T-cell (primary cell): ENCODE results near the gene PIERCE2. TPM values are rescaled to one million over a fixed set of nuclear protein-coding genes. Genes with fewer than 3 reads are reported as not detected.
"Not testable (repeated sequence)": the region's sequence is repeated elsewhere in the genome, so short reads cannot be mapped to it uniquely, and the experiment has no call there.

Experiments used
- ATAC-seq, 4 experiments: fragments of 200-7000 bp in 3 of 4; fragments of 150-1000 bp in 1 of 4; cut with Tn5 transposase; replicated peaks in 1 of 4; 1 replicate in 3 of 4; 2 replicates in 1 of 4; pipeline ENCODE4 v1.10.0; 2021; ENCODE audit warnings: moderate library complexity in 3 of 4, mild to moderate bottlenecking in 2 of 4, moderate number of reproducible peaks in 1 of 4
- CTCF ChIA-PET, 2 donors: fragments of 300-600 bp; sonication (Branson Sonifier 250); formaldehyde crosslinking; loops; one replicate each; lab custom pipeline; 2022; ENCODE audit warnings: antibody characterized with exemption in 2 of 2; lab: Charles Lee
- POLR2A ChIA-PET, 2 donors: fragments of 300-600 bp; sonication (Branson Sonifier 250); formaldehyde crosslinking; loops; one replicate each; lab custom pipeline; 2022; ENCODE audit warnings: antibody characterized with exemption in 2 of 2; lab: Charles Lee
- DNase-seq, 35 experiments: peaks; one replicate each; pipeline versions ENCODE4 v3.0.0 to v3.0.0-alpha.2; 2013 to 2023
- H3K27ac ChIP-seq: one replicate; pipeline ENCODE4 v1.5.1; 2013; ENCODE audit warnings: low read length
- H3K27me3 ChIP-seq, 2 experiments: replicated peaks in 1 of 2; 1 replicate in 1 of 2; 2 replicates in 1 of 2; pipeline versions ENCODE4 v1.6.1 to v1.7.0; 2013; ENCODE audit warnings: low read length in 1 of 2, mixed read lengths in 1 of 2; ENCODE audit not compliant: control insufficient read depth in 2 of 2, insufficient read depth in 2 of 2; ENCODE audit errors: extremely low read depth in 1 of 2
- H3K36me3 ChIP-seq, 2 donors: 1 replicate in 1 of 2; 2 replicates in 1 of 2; pipeline versions ENCODE4 v1.6.1 to v1.7.0; 2013; ENCODE audit warnings: low read length in 1 of 2; ENCODE audit not compliant: control insufficient read depth in 2 of 2, insufficient read depth in 1 of 2; ENCODE audit errors: extremely low read depth in 1 of 2
- H3K4me1 ChIP-seq, 2 experiments: 1 replicate in 1 of 2; 2 replicates in 1 of 2; pipeline versions ENCODE4 v1.6.1 to v1.7.0; 2013; ENCODE audit warnings: low read length in 2 of 2, mixed read lengths in 1 of 2; ENCODE audit not compliant: insufficient read depth in 2 of 2, control insufficient read depth in 1 of 2; ENCODE audit errors: extremely low read depth in 1 of 2
- H3K4me3 ChIP-seq, 2 donors: 1 replicate in 1 of 2; 2 replicates in 1 of 2; pipeline versions ENCODE4 v1.5.1 to v1.7.0; 2013; ENCODE audit warnings: mild to moderate bottlenecking in 2 of 2, low read length in 1 of 2, moderate library complexity in 1 of 2; ENCODE audit not compliant: control insufficient read depth in 1 of 2; ENCODE audit errors: extremely low read depth in 1 of 2
- H3K9me3 ChIP-seq: 2 replicates; pipeline ENCODE4 v1.7.0; 2013
- H3K27ac Mint-ChIP-seq, 2 donors: one replicate each; pipeline ENCODE4 v1.8.0; 2020 to 2021; ENCODE audit warnings: mild to moderate bottlenecking in 2 of 2, mixed read lengths in 2 of 2
- H3K27me3 Mint-ChIP-seq, 2 donors: one replicate each; pipeline ENCODE4 v1.8.0; 2021 to 2022; ENCODE audit warnings: mixed read lengths in 2 of 2
- H3K36me3 Mint-ChIP-seq: one replicate; pipeline ENCODE4 v1.8.0; 2021; ENCODE audit warnings: mixed read lengths
- H3K4me1 Mint-ChIP-seq, 3 donors: one replicate each; pipeline ENCODE4 v1.8.0; 2020 to 2022; ENCODE audit warnings: mixed read lengths in 3 of 3, mild to moderate bottlenecking in 1 of 3
- H3K4me3 Mint-ChIP-seq, 3 donors: one replicate each; pipeline ENCODE4 v1.8.0; 2020 to 2022; ENCODE audit warnings: mild to moderate bottlenecking in 3 of 3, mixed read lengths in 3 of 3, moderate library complexity in 3 of 3
- H3K9me3 Mint-ChIP-seq, 3 donors: one replicate each; pipeline ENCODE4 v1.8.0; 2020 to 2022; ENCODE audit warnings: mixed read lengths in 3 of 3
- WGBS: methylation state at CpG from one replicate; pipeline ENCODE4 v1.1.5; 2013; ENCODE audit warnings: missing lambda C conversion rate; ENCODE audit not compliant: insufficient coverage; 5-methylcytosine and 5-hydroxymethylcytosine counted together
- total RNA-seq, 35 experiments: library from RNA in 6 of 35; stranded (reverse) in 6 of 35; fragments of 120-200 nt in 1 of 35; gene quantifications; one replicate each; pipeline versions ENCODE4 v1.2.1 to v1.2.4 and lab custom pipeline; 2013 to 2026

The PIERCE2 gene
- total RNA-seq, 5 donors from 2014 or later (not counting 1 experiment from before 2014, with no cell fraction given): not detected

DNA sequence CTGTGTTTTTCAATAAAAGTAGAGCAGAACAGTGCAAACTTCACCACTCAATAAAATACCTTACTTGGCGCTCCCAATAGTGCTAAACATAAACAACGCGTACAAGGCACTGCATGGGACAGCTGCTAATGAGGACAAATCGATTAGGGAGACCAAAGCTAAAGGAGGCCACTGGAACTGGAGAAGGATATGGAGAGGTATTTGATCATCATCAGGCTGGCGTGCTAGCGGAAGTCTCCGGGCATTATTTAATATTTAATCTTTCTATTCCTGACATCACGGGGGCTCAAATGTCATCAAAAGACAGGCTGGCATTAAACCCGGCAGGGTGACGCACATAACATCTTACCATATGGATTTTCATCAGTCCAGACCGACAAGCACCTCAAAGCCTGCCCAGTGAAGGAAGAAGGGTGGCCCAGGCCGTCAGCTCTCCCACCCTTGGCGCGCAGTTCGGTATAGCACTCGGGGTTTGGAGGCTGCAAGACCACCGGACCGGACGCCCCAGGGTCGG is 740 bp upstream of the PIERCE2 start:
- Histone ChIP-seq H3K4me3 (peak overlapping the region; percentile 79 to 88), H3K36me3 (no peaks in the 10 kb centered on the region), H3K4me1 (peaks cover 5 to 30% of the 10 kb centered on the region in 2 experiments), H3K27ac (peak overlapping the region; percentile 79), H3K9me3 (no peaks in the 10 kb centered on the region), H3K27me3 (no peaks in the 10 kb centered on the region)
- CTCF ChIA-PET: interaction anchor here (0.6 to 2.6 kb wide), 5 partner anchors 26 to 191 kb away, joined by 4 to 15 read pairs (median 7); partner anchors contain the start of genes PIGB (in 1 of the 2) and PIGBOS1 (in 1 of the 2)
- no peaks in the 10 kb centered on the region for H3K27me3 Mint-ChIP-seq
- no peak for DNase-seq
- WGBS: under 1% methylated on average over 10 of the region's 20 CpGs
- H3K4me1 Mint-ChIP-seq: peaks cover 39 to 45% (median 44%) of the 10 kb centered on the region in 3 donors
- peak overlapping the region; percentile 84 to 96 (median 91) for H3K4me3 Mint-ChIP-seq
- ATAC-seq: no peak
- no peaks in the 10 kb centered on the region for H3K36me3 Mint-ChIP-seq
- H3K9me3 Mint-ChIP-seq: no peaks in the 10 kb centered on the region
- peak overlapping the region; percentile 84 to 89 for H3K27ac Mint-ChIP-seq
- POLR2A ChIA-PET: interaction anchor here (0.6 to 2.0 kb wide), 4 partner anchors 68 to 633 kb away, joined by 6 to 11 read pairs (median 10); partner anchors contain the start of gene RSL24D1 (in 1 of the 2)

DNA sequence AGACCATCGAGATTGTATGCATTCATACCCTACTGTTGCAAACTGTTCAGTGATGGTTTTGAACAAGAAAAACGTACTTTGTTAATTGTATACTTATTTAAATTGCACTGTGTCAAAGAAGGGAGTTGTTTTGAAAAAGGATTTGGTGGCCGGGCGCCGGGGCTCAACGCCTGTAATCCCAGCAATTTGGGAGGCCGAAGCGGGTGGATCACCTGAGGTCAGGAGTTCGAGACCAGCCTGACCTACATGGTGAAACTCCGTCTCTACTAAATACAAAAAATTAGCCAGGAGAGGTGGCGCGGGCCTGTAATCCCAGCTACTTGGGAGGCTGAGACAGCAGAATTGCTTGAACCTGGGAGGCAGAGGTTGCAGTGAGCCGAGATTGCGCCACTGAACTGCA is 681 bp downstream of the PIERCE2 start:
- not testable (repeated sequence) for DNase-seq, H3K9me3 Mint-ChIP-seq, H3K36me3 ChIP-seq, H3K27me3 ChIP-seq, H3K36me3 Mint-ChIP-seq, H3K9me3 ChIP-seq, H3K27me3 Mint-ChIP-seq, ATAC-seq
- Histone ChIP-seq H3K4me3 (peak overlapping the region in 1 of 2 donors; percentile 79), H3K4me1 (peaks cover under 1 to 30% of the 10 kb centered on the region in 2 experiments), H3K27ac (peak overlapping the region; percentile 61)
- ChIA-PET POLR2A (interaction anchor here (1.0 to 2.0 kb wide), 3 partner anchors 90 to 212 kb away, joined by 4 to 9 read pairs (median 7); partner anchors contain the start of genes RSL24D1 (in 2 of the 2), PIGB (in 1 of the 2) and PIGBOS1 (in 1 of the 2)), CTCF (interaction anchor here (0.7 to 2.6 kb wide), 14 partner anchors 13 to 193 kb away, joined by 3 to 15 read pairs (median 4); partner anchors contain the start of genes PIGB (in 2 of the 2) and PIGBOS1 (in 2 of the 2))
- 94% methylated on average over 10 of the region's 14 CpGs for WGBS
- H3K27ac Mint-ChIP-seq: peak overlapping the region in 1 of 2 donors; percentile 19
- peak overlapping the region; percentile 84 to 96 (median 91) for H3K4me3 Mint-ChIP-seq
- peaks cover 25 to 31% (median 30%) of the 10 kb centered on the region in 3 donors for H3K4me1 Mint-ChIP-seq

DNA sequence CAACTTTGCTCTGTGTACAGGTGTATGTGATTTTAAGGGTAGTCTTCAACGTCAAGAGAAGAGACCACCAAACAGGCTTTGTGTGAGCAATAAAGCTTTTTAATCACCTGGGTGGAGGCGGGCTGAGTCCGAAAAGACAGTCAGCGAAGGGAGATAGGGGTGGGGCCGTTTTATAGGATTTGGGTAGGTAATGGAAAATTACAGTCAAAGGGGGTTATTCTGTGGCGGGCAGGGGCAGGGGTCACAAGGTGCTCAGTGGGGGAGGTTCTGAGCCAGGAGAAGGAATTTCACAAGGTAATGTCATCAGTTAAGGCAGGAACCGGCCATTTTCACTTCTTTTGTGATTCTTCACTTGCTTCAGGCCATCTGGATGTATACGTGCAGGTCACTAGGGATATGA is 9.4 kb downstream of the PIERCE2 start:
- H3K27me3 ChIP-seq, H3K27ac Mint-ChIP-seq, H3K9me3 Mint-ChIP-seq, H3K4me3 ChIP-seq, ATAC-seq, H3K36me3 ChIP-seq, CTCF ChIA-PET, H3K4me3 Mint-ChIP-seq, H3K36me3 Mint-ChIP-seq, H3K4me1 ChIP-seq, H3K4me1 Mint-ChIP-seq, DNase-seq, H3K27ac ChIP-seq, H3K27me3 Mint-ChIP-seq, POLR2A ChIA-PET, H3K9me3 ChIP-seq: not testable (repeated sequence)
- 74% methylated on average over 5 of the region's 8 CpGs for WGBS

DNA sequence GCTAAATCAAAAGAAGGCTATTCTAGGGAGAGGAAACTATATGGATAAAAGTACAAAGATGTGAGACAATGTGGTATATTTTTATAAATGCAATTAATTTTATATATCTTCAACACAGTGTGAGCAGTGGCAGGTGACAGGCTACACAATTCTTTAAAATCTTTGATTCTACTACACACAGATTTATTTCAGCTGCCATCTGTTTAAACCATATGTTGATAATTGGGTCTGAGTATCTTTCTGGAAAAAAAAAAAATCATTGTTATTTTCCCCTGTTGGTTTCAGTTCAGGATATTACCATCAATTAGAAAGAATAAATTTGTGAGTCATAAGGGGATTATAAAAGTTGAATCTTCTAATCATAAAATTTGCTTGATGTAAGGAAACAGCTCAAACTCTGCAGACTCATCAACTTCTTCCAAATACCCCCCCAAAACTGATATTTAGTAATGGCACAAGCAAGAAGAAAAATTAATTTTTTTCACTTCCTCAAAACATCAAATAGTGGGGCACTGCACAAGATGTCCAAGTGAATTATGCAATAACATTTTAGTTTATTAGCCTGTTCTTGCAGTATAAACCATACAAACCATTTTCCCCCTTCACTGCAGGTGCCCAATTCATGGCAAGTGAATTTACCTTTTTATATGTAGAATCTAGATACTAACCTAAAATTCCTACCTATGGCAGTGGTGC is 12.0 kb downstream of the PIERCE2 start:
- Histone ChIP-seq H3K9me3 (no peaks in the 10 kb centered on the region), H3K4me3 (no peak overlapping the region), H3K4me1 (no peaks in the 10 kb centered on the region), H3K27me3 (no peaks in the 10 kb centered on the region), H3K27ac (no peak overlapping the region), H3K36me3 (no peaks in the 10 kb centered on the region)
- Mint-ChIP-seq H3K4me1 (no peaks in the 10 kb centered on the region), H3K27me3 (no peaks in the 10 kb centered on the region), H3K36me3 (no peaks in the 10 kb centered on the region), H3K4me3 (no peak overlapping the region), H3K27ac (no peak overlapping the region), H3K9me3 (no peaks in the 10 kb centered on the region)
- DNase-seq (no peak), ATAC-seq (no peak)
- ChIA-PET CTCF (no interaction called here), POLR2A (interaction anchor here in 1 of 2 donors (0.6 kb wide), 1 partner anchor 37 kb away, joined by 3 read pairs; no protein-coding TSS in a partner anchor)

DNA sequence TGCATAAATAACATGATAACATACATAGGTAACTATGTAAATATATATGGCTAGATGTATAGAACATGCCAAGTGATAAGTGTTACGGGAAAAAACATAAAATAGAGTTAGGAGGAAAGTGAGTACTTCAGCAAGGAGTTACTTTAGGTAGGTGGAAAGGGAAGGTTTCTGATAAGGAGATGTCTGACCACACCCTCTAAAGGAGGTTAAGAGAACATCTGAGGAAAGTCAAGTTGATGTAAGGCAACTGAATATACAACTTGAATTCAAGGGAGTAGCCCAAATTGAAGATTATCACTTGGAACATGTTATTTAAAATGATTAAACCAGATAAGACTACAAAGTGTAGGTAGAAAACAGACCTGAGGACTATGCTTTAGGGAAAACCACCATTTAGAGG is 13.8 kb downstream of the PIERCE2 start:
- H3K4me3 ChIP-seq: no peak overlapping the region
- no peaks in the 10 kb centered on the region for H3K4me1 Mint-ChIP-seq
- DNase-seq (no peak), ATAC-seq (no peak)
- H3K27ac Mint-ChIP-seq: no peak overlapping the region
- no peaks in the 10 kb centered on the region for H3K36me3 ChIP-seq
- no peaks in the 10 kb centered on the region for H3K4me1 ChIP-seq
- no peaks in the 10 kb centered on the region for H3K27me3 Mint-ChIP-seq
- no CpG with 5 or more reads among the region's 1 CpG for WGBS
- H3K36me3 Mint-ChIP-seq: no peaks in the 10 kb centered on the region
- POLR2A ChIA-PET: no interaction called here
- H3K27ac ChIP-seq: no peak overlapping the region
- H3K27me3 ChIP-seq: no peaks in the 10 kb centered on the region
- CTCF ChIA-PET: no interaction called here
- no peak overlapping the region for H3K4me3 Mint-ChIP-seq
- H3K9me3 Mint-ChIP-seq: no peaks in the 10 kb centered on the region
- H3K9me3 ChIP-seq: no peaks in the 10 kb centered on the region

DNA sequence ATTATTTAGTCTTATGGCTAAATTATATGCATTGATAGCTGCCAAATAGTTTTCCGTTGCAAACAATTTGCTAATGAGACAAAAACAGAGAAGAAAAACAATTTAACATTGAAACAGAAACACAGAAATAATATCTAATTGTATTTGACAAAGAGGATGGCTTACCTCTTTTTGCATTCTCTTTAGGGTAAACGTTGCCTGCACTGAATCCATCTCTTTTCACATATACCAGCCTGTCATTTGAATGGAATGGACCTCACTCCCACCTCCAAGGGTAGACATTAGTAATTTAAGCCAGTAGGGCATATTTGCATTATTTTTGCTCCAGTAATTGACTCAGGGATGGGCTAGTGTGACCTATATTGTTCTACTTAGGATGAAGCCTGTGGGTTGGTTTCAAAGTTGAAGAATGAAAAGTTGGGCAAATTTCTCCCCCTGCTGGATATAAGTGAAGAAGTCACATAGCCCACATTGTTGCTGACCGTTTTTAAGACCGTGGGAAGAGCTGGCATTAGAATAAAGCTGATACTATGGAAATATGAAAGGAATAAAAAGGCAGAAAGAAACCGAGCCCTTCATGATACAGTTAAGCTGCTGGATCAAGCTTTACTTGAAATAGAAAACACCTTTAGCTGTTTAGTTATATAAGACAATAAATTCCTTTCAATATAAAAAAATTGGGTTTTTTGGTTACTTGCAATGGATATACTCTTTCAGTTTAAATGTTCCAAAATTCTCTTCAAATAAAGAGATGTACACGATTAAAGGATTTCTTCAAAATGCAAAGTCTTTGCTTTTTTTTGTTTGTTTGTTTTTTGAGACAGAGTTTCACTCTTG is 26.9 kb downstream of the PIERCE2 start:
- ATAC-seq: peak; percentile 43 to 67 (median 58)
- no peaks in the 10 kb centered on the region for H3K27me3 Mint-ChIP-seq
- WGBS: no CpG with 5 or more reads among the region's 6 CpGs
- H3K9me3 ChIP-seq: no peaks in the 10 kb centered on the region
- no peaks in the 10 kb centered on the region for H3K36me3 Mint-ChIP-seq
- H3K4me1 ChIP-seq: no peaks in the 10 kb centered on the region
- no peak overlapping the region for H3K27ac Mint-ChIP-seq
- no peak overlapping the region for H3K4me3 ChIP-seq
- ChIA-PET POLR2A (no interaction called here), CTCF (interaction anchor here (0.6 to 2.5 kb wide), 9 partner anchors 9 to 217 kb away, joined by 3 to 15 read pairs (median 4); partner anchors contain the start of genes CCPG1 (in 2 of the 2) and PIERCE2 (in 2 of the 2))
- peak in 3 of 35 experiments; percentile 3 to 63 (median 10) for DNase-seq
- no peaks in the 10 kb centered on the region for H3K36me3 ChIP-seq
- H3K27ac ChIP-seq: no peak overlapping the region
- no peaks in the 10 kb centered on the region for H3K27me3 ChIP-seq
- peaks cover 6 to 8% (median 6%) of the 10 kb centered on the region in 3 donors for H3K4me1 Mint-ChIP-seq
- H3K4me3 Mint-ChIP-seq: no peak overlapping the region
- no peaks in the 10 kb centered on the region for H3K9me3 Mint-ChIP-seq
